HG03571 (cell line): ENCODE measurements around the gene SCN4A.
"Not testable (repeated sequence)": the region's sequence is repeated elsewhere in the genome, so short reads cannot be mapped to it uniquely, and the experiment has no call there.

Experiments
- ATAC-seq: cut with Tn5 transposase; IDR thresholded peaks from one replicate; pipeline ENCODE4 v1.9.1; 2021; ENCODE audit not compliant: unreplicated experiment

The SCN4A gene

GRCh38 chr17:63972796-63973195, at the start of gene SCN4A:
Gene SCN4A (minus strand): TSS chr17:63972918. CDS start chr17:63972841, 77 bp downstream.
- ATAC-seq = no peak

- ATAC-seq = peak; percentile 58
These were observed 47.5 kb upstream of the SCN4A start, which contains the start of gene ICAM2 for GRCh38 chr17:64020056-64020766. Gene ICAM2 (minus strand): TSS chr17:64020633. CDS start chr17:64006691, 13,942 bp downstream.

GRCh38 chr17:64019551-64019961, 46.8 kb upstream of the SCN4A start:
- ATAC-seq = peak; percentile 11

GRCh38 chr17:64017381-64017980, 44.8 kb upstream of the SCN4A start:
- no peak for ATAC-seq

- ATAC-seq = no peak
These were observed 44.3 kb upstream of the SCN4A start for GRCh38 chr17:64016974-64017373.

GRCh38 chr17:64016231-64016784, 43.6 kb upstream of the SCN4A start:
- ATAC-seq = no peak

GRCh38 chr17:64015447-64015846, 42.7 kb upstream of the SCN4A start:
- no peak for ATAC-seq

GRCh38 chr17:64009571-64010402, 37.1 kb upstream of the SCN4A start:
- ATAC-seq = no peak

- ATAC-seq = no peak
These were observed 36.1 kb upstream of the SCN4A start for GRCh38 chr17:64008830-64009229.

GRCh38 chr17:64008346-64008745, 35.6 kb upstream of the SCN4A start:
- no peak for ATAC-seq

- no peak for ATAC-seq
These were observed 35.1 kb upstream of the SCN4A start for GRCh38 chr17:64007838-64008282.

- not testable (repeated sequence) for ATAC-seq
These were observed 34.5 kb upstream of the SCN4A start for GRCh38 chr17:64007089-64007837.

- no peak for ATAC-seq
These were observed 33.8 kb upstream of the SCN4A start for GRCh38 chr17:64006361-64007088.

GRCh38 chr17:64005734-64006167, 33.0 kb upstream of the SCN4A start:
- ATAC-seq = no peak

- no peak for ATAC-seq
These were observed 32.4 kb upstream of the SCN4A start for GRCh38 chr17:64004903-64005733.

- no peak for ATAC-seq
These were observed 31.6 kb upstream of the SCN4A start for GRCh38 chr17:64004218-64004770.

GRCh38 chr17:64003526-64004121, 30.9 kb upstream of the SCN4A start:
- no peak for ATAC-seq
